Stimulated activated naive CD4-positive, alpha-beta T cell treated with Interleukin-2 at 50 U/mL for 16 hours (primary cell): ENCODE data around the gene GNMT.
"Not testable (repeated sequence)": the region's sequence is repeated elsewhere in the genome, so short reads cannot be mapped to it uniquely, and the experiment has no call there.

Experiments used
- DNase-seq: peaks from one replicate; lab custom pipeline; 2025; lab: John Stamatoyannopoulos, UW

GNMT gene

GRCh38 chr6:42941356-42941755 lies 19.2 kb upstream of the GNMT start:
- not testable (repeated sequence) for DNase-seq

- no peak for DNase-seq
Observed at GRCh38 chr6:42942444-42942843, 18.1 kb upstream of the GNMT start.

GRCh38 chr6:42947950-42948349 lies 12.6 kb upstream of the GNMT start:
- DNase-seq: no peak

- DNase-seq: no peak
Observed at GRCh38 chr6:42952389-42952788, 8.2 kb upstream of the GNMT start.

- DNase-seq: not testable (repeated sequence)
Observed at GRCh38 chr6:42954405-42954804, 6.1 kb upstream of the GNMT start.

GRCh38 chr6:42958125-42958524 lies 2.4 kb upstream of the GNMT start:
- no peak for DNase-seq

GRCh38 chr6:42959917-42960242 lies 674 bp upstream of the GNMT start:
- no peak for DNase-seq

- no peak for DNase-seq
Observed at GRCh38 chr6:42961020-42961470, 491 bp downstream of the GNMT start.

GRCh38 chr6:42962096-42962495 lies 1.5 kb downstream of the GNMT start:
- no peak for DNase-seq

GRCh38 chr6:42962502-42963178 lies 2.1 kb downstream of the GNMT start:
- no peak for DNase-seq

- DNase-seq: no peak
Observed at GRCh38 chr6:42963179-42963854, 2.8 kb downstream of the GNMT start.

- no peak for DNase-seq
Observed at GRCh38 chr6:42963855-42964605, 3.5 kb downstream of the GNMT start.

- DNase-seq: no peak
Observed at GRCh38 chr6:42966571-42966970, 6.0 kb downstream of the GNMT start.

- DNase-seq: no peak
Observed at GRCh38 chr6:42967228-42967627, 6.7 kb downstream of the GNMT start.

- DNase-seq: no peak
Observed at GRCh38 chr6:42968126-42968701, 7.7 kb downstream of the GNMT start.

- DNase-seq: no peak
Observed at GRCh38 chr6:42968783-42969182, 8.2 kb downstream of the GNMT start.

GRCh38 chr6:42969431-42969830 lies 8.9 kb downstream of the GNMT start:
- no peak for DNase-seq

GRCh38 chr6:42969934-42970333 lies 9.4 kb downstream of the GNMT start:
- DNase-seq: no peak

- no peak for DNase-seq
Observed at GRCh38 chr6:42970871-42971612, 10.5 kb downstream of the GNMT start.

- DNase-seq: no peak
Observed at GRCh38 chr6:42971746-42972327, 11.3 kb downstream of the GNMT start.

- DNase-seq: no peak
Observed at GRCh38 chr6:42973926-42974325, 13.4 kb downstream of the GNMT start.
